WERI-Rb-1 (cell line): ENCODE measurements around the gene VPS13D.

ENCODE experiments used
- DNase-seq: peaks from one replicate; pipeline ENCODE4 v3.0.0-alpha.2; 2020
- H3K27ac ChIP-seq: fragments of 250-450 bp; sonication (Bioruptor Pico); 2 replicates; pipeline ENCODE4 v1.5.1; 2020; ENCODE audit warnings: mild to moderate bottlenecking, moderate library complexity
- H3K27me3 ChIP-seq: fragments of 250-450 bp; sonication (Bioruptor Pico); 2 replicates; pipeline ENCODE4 v1.5.1; 2021; ENCODE audit warnings: mild to moderate bottlenecking, low read depth, moderate library complexity; ENCODE audit not compliant: insufficient read depth, severe bottlenecking
- H3K36me3 ChIP-seq: fragments of 250-450 bp; sonication (Bioruptor Pico); 2 replicates; pipeline ENCODE4 v1.5.1; 2020; ENCODE audit warnings: mild to moderate bottlenecking, moderate library complexity
- H3K4me3 ChIP-seq: 2 replicates; pipeline ENCODE4 v1.5.1; 2011; ENCODE audit warnings: low read depth, mild to moderate bottlenecking, control low read depth, low read length
- H3K9me3 ChIP-seq: fragments of 250-450 bp; sonication (Bioruptor Pico); 2 replicates; pipeline ENCODE4 v1.5.1; 2021; ENCODE audit warnings: mild to moderate bottlenecking, moderate library complexity; ENCODE audit not compliant: severe bottlenecking
- CTCF ChIP-seq: IDR thresholded peaks from 2 replicates; pipeline ENCODE4 v1.5.1; 2011; ENCODE audit warnings: low read depth, mild to moderate bottlenecking, control low read depth, inconsistent platforms, low read length

The VPS13D gene

GRCh38 chr1:12410351-12410750 lies 180.5 kb downstream of the VPS13D start:
- no peak overlapping the region for H3K4me3 ChIP-seq
- no peaks in the 10 kb centered on the region for H3K27me3 ChIP-seq
- TF ChIP-seq CTCF, result no peak
- DNase-seq, result no peak
- H3K9me3 ChIP-seq, result no peaks in the 10 kb centered on the region
- no peak overlapping the region for H3K27ac ChIP-seq
- peaks cover 7% of the 10 kb centered on the region for H3K36me3 ChIP-seq

- Histone ChIP-seq H3K27ac (no peak overlapping the region), H3K4me3 (no peak overlapping the region), H3K9me3 (no peaks in the 10 kb centered on the region), H3K27me3 (no peaks in the 10 kb centered on the region), H3K36me3 (peaks cover 7% of the 10 kb centered on the region)
- no peak for DNase-seq
- no peak for TF ChIP-seq CTCF
These were observed 181.3 kb downstream of the VPS13D start for GRCh38 chr1:12411098-12411497.

GRCh38 chr1:12411747-12412146 lies 181.9 kb downstream of the VPS13D start:
- Histone ChIP-seq H3K4me3 (no peak overlapping the region), H3K36me3 (peaks cover 7% of the 10 kb centered on the region), H3K9me3 (no peaks in the 10 kb centered on the region), H3K27me3 (no peaks in the 10 kb centered on the region), H3K27ac (no peak overlapping the region)
- TF ChIP-seq CTCF, result no peak
- no peak for DNase-seq

- TF ChIP-seq CTCF, result no peak
- Histone ChIP-seq H3K27ac (no peak overlapping the region), H3K9me3 (no peaks in the 10 kb centered on the region), H3K27me3 (no peaks in the 10 kb centered on the region), H3K4me3 (no peak overlapping the region), H3K36me3 (peaks cover 7% of the 10 kb centered on the region)
- no peak for DNase-seq
These were observed 182.6 kb downstream of the VPS13D start for GRCh38 chr1:12412439-12412838.

- no peak for TF ChIP-seq CTCF
- no peak for DNase-seq
- Histone ChIP-seq H3K27ac (no peak overlapping the region), H3K27me3 (no peaks in the 10 kb centered on the region), H3K4me3 (no peak overlapping the region), H3K36me3 (peaks cover 7% of the 10 kb centered on the region), H3K9me3 (no peaks in the 10 kb centered on the region)
These were observed 184.0 kb downstream of the VPS13D start for GRCh38 chr1:12413664-12414410.
